IMR-90 (cell line): Measurements from ENCODE around the gene QSOX2. TPM values are rescaled to one million over a fixed set of nuclear protein-coding genes. Genes with fewer than 3 reads are reported as not detected.

Experiments used
- ATAC-seq: fragments of 200-7000 bp; cut with Tn5 transposase; 2 replicates; pipeline ENCODE4 v1.9.1; 2020; ENCODE audit warnings: low read depth, mild to moderate bottlenecking, moderate library complexity
- BruUV-seq: library from RNA; stranded (reverse); fragments of 400-500 nt; replicated peaks from 2 replicates; lab custom pipeline; 2021; lab: Mats Ljungman, UMichigan
- CTCF ChIA-PET: fragments of 300-600 bp; formaldehyde crosslinking; extraction: SDS; loops from one replicate; lab custom pipeline; 2021; ENCODE audit warnings: antibody characterized with exemption; lab: Yijun Ruan, JAX
- POLR2A ChIA-PET: fragments of 300-600 bp; sonication (Branson Sonifier 250); formaldehyde crosslinking; loops from one replicate; lab custom pipeline; 2022; ENCODE audit warnings: antibody characterized with exemption; ENCODE audit not compliant: unreplicated experiment; lab: Charles Lee
- DNase-seq: peaks from one replicate; pipeline ENCODE4 v3.0.0; 2013
- H2AFZ ChIP-seq: replicated peaks from 2 replicates; pipeline ENCODE3; 2013; ENCODE audit warnings: low read length, mild to moderate bottlenecking; ENCODE audit not compliant: poor library complexity
- H2AK5ac ChIP-seq: 2 replicates; pipeline ENCODE4 v1.6.1; 2013; ENCODE audit warnings: low read depth, low read length, inconsistent platforms
- H2AK9ac ChIP-seq: replicated peaks from 2 replicates; pipeline ENCODE3; 2013; ENCODE audit warnings: mild to moderate bottlenecking, low read depth, low read length, moderate library complexity; ENCODE audit not compliant: poor library complexity
- H2BK120ac ChIP-seq: 2 replicates; pipeline ENCODE4 v1.6.1; 2013; ENCODE audit warnings: low read depth, low read length, inconsistent platforms
- H2BK15ac ChIP-seq: 3 replicates; pipeline ENCODE4 v1.6.1; 2013; ENCODE audit warnings: low read depth, low read length, inconsistent platforms
- H2BK20ac ChIP-seq: 2 replicates; pipeline ENCODE4 v1.6.1; 2013; ENCODE audit warnings: low read depth, mild to moderate bottlenecking, inconsistent platforms, low read length, moderate library complexity
- H2BK5ac ChIP-seq: 2 replicates; pipeline ENCODE4 v1.6.1; 2013; ENCODE audit warnings: mild to moderate bottlenecking, low read depth, low read length, inconsistent platforms; ENCODE audit not compliant: poor library complexity, severe bottlenecking
- H3K14ac ChIP-seq: replicated peaks from 2 replicates; pipeline ENCODE4 v1.6.1; 2013; ENCODE audit warnings: low read depth, low read length, inconsistent platforms
- H3K18ac ChIP-seq: 2 replicates; pipeline ENCODE4 v1.6.1; 2013; ENCODE audit warnings: low read depth, low read length, control low read depth
- H3K23ac ChIP-seq: 2 replicates; pipeline ENCODE4 v1.6.1; 2013; ENCODE audit warnings: low read depth, low read length, inconsistent platforms
- H3K27ac ChIP-seq: 2 replicates; pipeline ENCODE4 v1.5.1; 2013; ENCODE audit warnings: mild to moderate bottlenecking, control low read depth, low read length; ENCODE audit not compliant: insufficient read depth
- H3K27me3 ChIP-seq: 2 replicates; pipeline ENCODE4 v1.6.1; 2013; ENCODE audit warnings: low read length; ENCODE audit not compliant: control insufficient read depth, insufficient read depth
- H3K36me3 ChIP-seq: 2 replicates; pipeline ENCODE4 v1.6.1; 2013; ENCODE audit warnings: low read length, mixed read lengths; ENCODE audit not compliant: control insufficient read depth, insufficient read depth
- H3K4ac ChIP-seq: 2 replicates; pipeline ENCODE4 v1.6.1; 2013; ENCODE audit warnings: low read depth, low read length, inconsistent platforms
- H3K4me1 ChIP-seq: 2 replicates; pipeline ENCODE4 v1.6.1; 2013; ENCODE audit warnings: low read length, mixed read lengths; ENCODE audit not compliant: control insufficient read depth, insufficient read depth
- H3K4me2 ChIP-seq: 2 replicates; pipeline ENCODE4 v1.6.1; 2013; ENCODE audit warnings: low read depth, mild to moderate bottlenecking, control low read depth, low read length, moderate library complexity
- H3K4me3 ChIP-seq: 2 replicates; pipeline ENCODE4 v1.5.1; 2013; ENCODE audit warnings: low read depth, mild to moderate bottlenecking, control low read depth, low read length, moderate library complexity; ENCODE audit not compliant: insufficient read depth
- H3K56ac ChIP-seq: 2 replicates; pipeline ENCODE4 v1.6.1; 2013; ENCODE audit warnings: low read length, inconsistent platforms; ENCODE audit not compliant: insufficient read depth; ENCODE audit errors: extremely low read depth
- H3K79me1 ChIP-seq, 2 experiments: 2 replicates each; pipeline ENCODE4 v1.6.1; 2013; ENCODE audit warnings: low read length in 2 of 2, inconsistent platforms in 1 of 2, low read depth in 1 of 2
- H3K9ac ChIP-seq: 2 replicates; pipeline ENCODE4 v1.6.1; 2013; ENCODE audit warnings: low read depth, low read length, control low read depth
- H3K9me1 ChIP-seq: 2 replicates; pipeline ENCODE4 v1.6.1; 2013; ENCODE audit warnings: low read length, inconsistent platforms; ENCODE audit not compliant: insufficient read depth
- H3K9me3 ChIP-seq: 2 replicates; pipeline ENCODE4 v1.6.1; 2013; ENCODE audit warnings: low read length; ENCODE audit not compliant: control insufficient read depth, insufficient read depth
- H4K20me1 ChIP-seq: 2 replicates; pipeline ENCODE4 v1.6.1; 2013; ENCODE audit warnings: low read length, inconsistent platforms; ENCODE audit not compliant: insufficient read depth
- H4K5ac ChIP-seq: 2 replicates; pipeline ENCODE4 v1.6.1; 2013; ENCODE audit warnings: mild to moderate bottlenecking, low read depth, low read length, control low read depth
- H4K8ac ChIP-seq, 2 experiments: 2 replicates each; pipeline ENCODE4 v1.6.1; 2013; ENCODE audit warnings: low read depth in 2 of 2, low read length in 2 of 2, control low read depth in 1 of 2, inconsistent platforms in 1 of 2
- H4K91ac ChIP-seq: 2 replicates; pipeline ENCODE4 v1.6.1; 2013; ENCODE audit warnings: low read depth, low read length, inconsistent platforms; ENCODE audit not compliant: insufficient read depth
- BHLHE40 ChIP-seq: fragments of 150-350 bp; IDR thresholded peaks from 2 replicates; pipeline ENCODE4 v1.6.1; 2016; ENCODE audit warnings: mild to moderate bottlenecking, low read depth, low read length
- CEBPB ChIP-seq: IDR thresholded peaks from 2 replicates; pipeline ENCODE4 v1.6.1; 2012; ENCODE audit warnings: low read depth, low read length, improper control_type of control experiment
- CHD1 ChIP-seq: IDR thresholded peaks from 2 replicates; pipeline ENCODE4 v1.6.1; 2012; ENCODE audit warnings: low read depth, low read length, improper control_type of control experiment
- MAFK ChIP-seq: IDR thresholded peaks from 2 replicates; pipeline ENCODE4 v1.6.1; 2012; ENCODE audit warnings: low read depth, low read length, improper control_type of control experiment
- MAZ ChIP-seq: IDR thresholded peaks from 2 replicates; pipeline ENCODE4 v1.6.1; 2012; ENCODE audit warnings: low read depth, mild to moderate bottlenecking, low read length, improper control_type of control experiment, moderate library complexity, borderline replicate concordance
- MXI1 ChIP-seq: IDR thresholded peaks from 2 replicates; pipeline ENCODE4 v1.6.1; 2012; ENCODE audit warnings: low read depth, mild to moderate bottlenecking, low read length, moderate library complexity, borderline replicate concordance
- NFE2L2 ChIP-seq: fragments of 150-350 bp; IDR thresholded peaks from 2 replicates; pipeline ENCODE4 v1.6.1; 2016; ENCODE audit warnings: low read depth, mild to moderate bottlenecking, low read length
- RAD21 ChIP-seq: IDR thresholded peaks from 2 replicates; pipeline ENCODE4 v1.6.1; 2012; ENCODE audit warnings: low read length, improper control_type of control experiment
- WGBS, 2 experiments: methylation state at CpG; one replicate each; pipeline versions ENCODE4 v1.1.5 to v1.1.7; 2013; ENCODE audit warnings: missing lambda C conversion rate in 2 of 2; ENCODE audit not compliant: insufficient read length in 1 of 2; ENCODE audit errors: extremely low coverage in 2 of 2; 5-methylcytosine and 5-hydroxymethylcytosine counted together
- dilution Hi-C: fragments of 300-500 bp; cut with HindIII; formaldehyde crosslinking; loops from one replicate; pipeline ENCODE4 v1.14.3; 2018; ENCODE audit warnings: low sequenced_read_pairs; ENCODE audit not compliant: unreplicated experiment
- in situ Hi-C: fragments of 300-500 bp; cut with MboI; formaldehyde crosslinking; loops from 3 replicates; pipeline ENCODE4 v1.14.3; 2019; ENCODE audit warnings: low sequenced_read_pairs, inconsistent platforms, mixed read lengths
- intact Hi-C: fragments of 100-400 bp; cut with micrococcal nuclease; formaldehyde crosslinking; loops from 2 replicates; pipeline ENCODE4 v1.10.0; 2022
- polyA plus RNA-seq, 3 experiments: library from polyadenylated mRNA; depleted of rRNA; stranded (reverse); fragments of >200 nt; gene quantifications; 2 replicates each; pipeline ENCODE4 v1.2.3, GENCODE V29; 2012; ENCODE audit warnings: low replicate concordance in 1 of 3
- total RNA-seq: library from RNA; depleted of rRNA; stranded (reverse); fragments of >200 nt; gene quantifications from 2 replicates; pipeline ENCODE4 v1.2.3, GENCODE V29; 2012
- TF ChIP-seq, protein P1 (sequence below): fragments of 150-350 bp; IDR thresholded peaks from 2 replicates; pipeline ENCODE4 v1.6.1; 2016; ENCODE audit warnings: low read depth, mild to moderate bottlenecking, low read length, moderate library complexity, borderline replicate concordance

Gene QSOX2
- total and polyA plus RNA-seq, 2 of the 4 experiments (the other 2 are of a cell fraction) = 5.9 to 12.9 TPM

DNA sequence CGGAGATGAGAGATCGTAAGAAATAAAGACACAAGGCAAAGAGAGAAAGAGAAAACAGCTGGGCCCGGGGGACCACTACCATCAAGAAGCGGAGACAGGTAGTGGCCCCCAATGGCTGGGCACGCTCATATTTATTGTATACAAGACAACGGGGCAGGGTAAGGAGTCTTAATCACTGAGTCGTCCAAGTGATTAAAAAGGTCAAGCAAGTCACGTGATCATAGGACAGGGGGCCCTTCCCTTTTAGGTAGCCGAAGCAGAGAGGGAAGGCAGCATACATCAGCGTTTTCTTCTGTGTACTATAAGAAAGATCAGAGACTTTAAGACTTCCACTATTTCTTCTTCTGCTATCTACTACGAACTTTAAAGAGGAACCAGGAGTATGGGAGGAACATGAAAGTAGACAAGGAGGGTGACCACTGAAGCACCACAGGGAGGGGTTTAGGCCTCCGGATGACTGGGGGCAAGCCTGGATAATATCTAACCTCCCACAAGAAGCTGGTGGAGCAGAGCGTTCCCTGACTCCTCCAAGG, 24.6 kb upstream of the QSOX2 start:
- ATAC-seq (no peak), DNase-seq (no peak)
- Histone ChIP-seq H4K8ac (no peak overlapping the region), H3K4me3 (no peak overlapping the region), H3K56ac (no peak overlapping the region), H2AK5ac (no peak overlapping the region), H3K36me3 (no peaks in the 10 kb centered on the region), H2AK9ac (no peak overlapping the region), H3K27me3 (peaks cover 33% of the 10 kb centered on the region), H3K9ac (no peak overlapping the region), H2AFZ (no peak overlapping the region), H2BK20ac (no peak overlapping the region), H3K14ac (no peak overlapping the region), H3K4me1 (peaks cover 3% of the 10 kb centered on the region; the same call in 1 of the 2 replicates), H2BK120ac (no peak overlapping the region), H3K9me1 (no peaks in the 10 kb centered on the region), H3K23ac (no peak overlapping the region), H3K27ac (no peak overlapping the region), H3K4ac (no peak overlapping the region), H4K5ac (no peak overlapping the region), H4K20me1 (no peaks in the 10 kb centered on the region), H3K9me3 (no peaks in the 10 kb centered on the region), H3K4me2 (no peak overlapping the region), H3K79me1 (no peaks in the 10 kb centered on the region), H2BK15ac (no peak overlapping the region), H2BK5ac (no peak overlapping the region), H4K91ac (no peak overlapping the region), H3K18ac (no peak overlapping the region)
- ChIA-PET POLR2A (no interaction called here), CTCF (interaction anchor here (0.6 kb wide), 1 partner anchor 594 kb away, joined by 3 read pairs; no protein-coding TSS in a partner anchor)
- BruUV-seq = no TSS peak
- TF ChIP-seq MAZ (no peak), CEBPB (no peak), NFE2L2 (no peak), MXI1 (no peak), BHLHE40 (no peak), RAD21 (no peak), CHD1 (no peak), MAFK (no peak)
- TF ChIP-seq, protein P1, sequence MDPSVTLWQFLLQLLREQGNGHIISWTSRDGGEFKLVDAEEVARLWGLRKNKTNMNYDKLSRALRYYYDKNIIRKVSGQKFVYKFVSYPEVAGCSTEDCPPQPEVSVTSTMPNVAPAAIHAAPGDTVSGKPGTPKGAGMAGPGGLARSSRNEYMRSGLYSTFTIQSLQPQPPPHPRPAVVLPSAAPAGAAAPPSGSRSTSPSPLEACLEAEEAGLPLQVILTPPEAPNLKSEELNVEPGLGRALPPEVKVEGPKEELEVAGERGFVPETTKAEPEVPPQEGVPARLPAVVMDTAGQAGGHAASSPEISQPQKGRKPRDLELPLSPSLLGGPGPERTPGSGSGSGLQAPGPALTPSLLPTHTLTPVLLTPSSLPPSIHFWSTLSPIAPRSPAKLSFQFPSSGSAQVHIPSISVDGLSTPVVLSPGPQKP = no peak
- intact Hi-C loops = no loop called here
- 72% methylated on average over 5 of the region's 13 CpGs; no CpG with 5 or more reads in 1 of the 2 experiments for WGBS, 2 experiments
- in situ Hi-C loops = loop anchor here (10.0 kb wide), 1 partner anchor 105 kb away; no protein-coding TSS in a partner anchor
- dilution Hi-C loops = no loop called here
